Mesenchymal stem cell (in vitro differentiated cells and primary cell): ENCODE data around the gene ZFYVE16. TPM values are rescaled to one million over a fixed set of nuclear protein-coding genes. Genes with fewer than 3 reads are reported as not detected.

ENCODE experiments used
- DNase-seq: peaks from one replicate; pipeline ENCODE4 v3.0.0-alpha.2; 2013
- H2AFZ ChIP-seq: one replicate; pipeline ENCODE4 v1.6.1; 2013; ENCODE audit warnings: low read depth, mild to moderate bottlenecking, control low read depth, inconsistent platforms, low read length, moderate library complexity
- H2AK5ac ChIP-seq: 2 replicates; pipeline ENCODE4 v1.6.1; 2013; ENCODE audit warnings: low read length, moderate library complexity, mild to moderate bottlenecking, inconsistent platforms; ENCODE audit not compliant: severe bottlenecking
- H2BK120ac ChIP-seq: one replicate; pipeline ENCODE4 v1.6.1; 2013; ENCODE audit warnings: low read depth, mild to moderate bottlenecking, inconsistent platforms, low read length, moderate library complexity
- H2BK12ac ChIP-seq, 2 experiments: one replicate each; pipeline ENCODE4 v1.6.1; 2013; ENCODE audit warnings: inconsistent platforms in 2 of 2, low read length in 2 of 2, mild to moderate bottlenecking in 2 of 2, moderate library complexity in 2 of 2, control low read depth in 1 of 2
- H2BK15ac ChIP-seq: one replicate; pipeline ENCODE4 v1.6.1; 2013; ENCODE audit warnings: mild to moderate bottlenecking, low read depth, inconsistent platforms; ENCODE audit not compliant: poor library complexity, severe bottlenecking
- H2BK5ac ChIP-seq: 2 replicates; pipeline ENCODE4 v1.6.1; 2013; ENCODE audit warnings: low read depth, mild to moderate bottlenecking, low read length, control low read depth, inconsistent platforms; ENCODE audit not compliant: poor library complexity, severe bottlenecking
- H3K14ac ChIP-seq, 2 experiments: one replicate each; pipeline ENCODE4 v1.6.1; 2013; ENCODE audit warnings: inconsistent platforms in 2 of 2, low read length in 2 of 2, control low read depth in 1 of 2, mild to moderate bottlenecking in 1 of 2, moderate library complexity in 1 of 2
- H3K18ac ChIP-seq, 2 experiments: one replicate each; pipeline ENCODE4 v1.6.1; 2013; ENCODE audit warnings: inconsistent platforms in 2 of 2, low read length in 2 of 2, control low read depth in 1 of 2, low read depth in 1 of 2, mild to moderate bottlenecking in 1 of 2
- H3K23ac ChIP-seq, 2 experiments: one replicate each; pipeline ENCODE4 v1.6.1; 2013; ENCODE audit warnings: inconsistent platforms in 2 of 2, low read length in 2 of 2, mild to moderate bottlenecking in 2 of 2, moderate library complexity in 2 of 2, control low read depth in 1 of 2
- H3K27ac ChIP-seq: 2 replicates; pipeline ENCODE4 v1.5.1; 2013; ENCODE audit warnings: mild to moderate bottlenecking, moderate library complexity, low read length, control low read depth, inconsistent platforms; ENCODE audit not compliant: poor library complexity, severe bottlenecking
- H3K27me3 ChIP-seq, 2 experiments: 2 replicates each; pipeline versions ENCODE4 v1.6.1 to v1.7.0; 2013; ENCODE audit warnings: low read length in 2 of 2, mild to moderate bottlenecking in 2 of 2, moderate library complexity in 2 of 2, control low read depth in 1 of 2, inconsistent platforms in 1 of 2; ENCODE audit not compliant: control insufficient read depth in 1 of 2, insufficient read depth in 1 of 2
- H3K36me3 ChIP-seq, 2 experiments: 2 replicates each; pipeline versions ENCODE4 v1.6.1 to v1.7.0; 2013; ENCODE audit warnings: low read length in 2 of 2, control low read depth in 1 of 2, inconsistent platforms in 1 of 2, low read depth in 1 of 2, mild to moderate bottlenecking in 1 of 2; ENCODE audit not compliant: insufficient read depth in 2 of 2, control insufficient read depth in 1 of 2
- H3K4ac ChIP-seq, 2 experiments: one replicate each; pipeline ENCODE4 v1.6.1; 2013; ENCODE audit warnings: inconsistent platforms in 2 of 2, low read length in 2 of 2, mild to moderate bottlenecking in 2 of 2, moderate library complexity in 2 of 2, control low read depth in 1 of 2, low read depth in 1 of 2
- H3K4me1 ChIP-seq: 2 replicates; pipeline ENCODE4 v1.6.1; 2013; ENCODE audit warnings: low read depth, low read length, control low read depth; ENCODE audit not compliant: control insufficient read depth, insufficient read depth
- H3K4me2 ChIP-seq: 2 replicates; pipeline ENCODE4 v1.6.1; 2013; ENCODE audit warnings: low read length, mild to moderate bottlenecking, inconsistent platforms; ENCODE audit not compliant: poor library complexity, severe bottlenecking
- H3K4me3 ChIP-seq, 2 experiments: 2 replicates each; pipeline versions ENCODE4 v1.5.1 to v1.7.0; 2013; ENCODE audit warnings: low read length in 2 of 2, mild to moderate bottlenecking in 2 of 2, control low read depth in 1 of 2, low read depth in 1 of 2; ENCODE audit not compliant: insufficient read depth in 1 of 2
- H3K79me1 ChIP-seq: replicated peaks from 2 replicates; pipeline ENCODE4 v1.6.1; 2013; ENCODE audit warnings: mild to moderate bottlenecking, control low read depth, low read length, inconsistent platforms; ENCODE audit not compliant: poor library complexity, severe bottlenecking
- H3K9ac ChIP-seq: 2 replicates; pipeline ENCODE4 v1.7.0; 2013; ENCODE audit warnings: mild to moderate bottlenecking, low read length, moderate library complexity
- H3K9me3 ChIP-seq: 2 replicates; pipeline ENCODE4 v1.7.0; 2013; ENCODE audit warnings: mild to moderate bottlenecking, low read length; ENCODE audit not compliant: control insufficient read depth
- H4K8ac ChIP-seq: one replicate; pipeline ENCODE4 v1.6.1; 2013; ENCODE audit warnings: inconsistent platforms, mild to moderate bottlenecking, low read length, moderate library complexity
- H4K91ac ChIP-seq: one replicate; pipeline ENCODE4 v1.6.1; 2013; ENCODE audit warnings: mild to moderate bottlenecking, low read length, inconsistent platforms
- WGBS: methylation state at CpG from one replicate; pipeline ENCODE4 v1.1.7; 2013; ENCODE audit warnings: mixed read lengths; 5-methylcytosine and 5-hydroxymethylcytosine counted together
- small RNA-seq: library from polyadenylated mRNA; stranded (forward); fragments of <200 nt; extraction: miRNeasy Mini kit (QIAGEN cat#:217004); gene quantifications from one replicate; pipeline ENCODE3, GENCODE V24; 2013; ENCODE audit warnings: low read depth

The ZFYVE16 gene

GRCh38 chr5:80509362-80509761 is 101.5 kb downstream of the ZFYVE16 start:
- 57% methylated on average over 2 of the region's 4 CpGs for WGBS
- no peak overlapping the region for H2BK5ac ChIP-seq
- H2AK5ac ChIP-seq = no peak overlapping the region
- H3K27me3 ChIP-seq = no peaks in the 10 kb centered on the region
- H2BK15ac ChIP-seq = no peak overlapping the region
- no peaks in the 10 kb centered on the region for H3K4me1 ChIP-seq
- no peak overlapping the region for H3K4me2 ChIP-seq
- H3K14ac ChIP-seq = no peak overlapping the region
- no peak for DNase-seq
- H3K9ac ChIP-seq = no peak overlapping the region
- H3K9me3 ChIP-seq = no peaks in the 10 kb centered on the region
- H2BK12ac ChIP-seq = no peak overlapping the region
- peaks cover 0 to 4% of the 10 kb centered on the region in 2 experiments for H3K36me3 ChIP-seq
- no peak overlapping the region for H3K18ac ChIP-seq
- no peak overlapping the region for H3K27ac ChIP-seq
- no peak overlapping the region for H4K91ac ChIP-seq
- H3K23ac ChIP-seq = no peak overlapping the region
- no peak overlapping the region for H4K8ac ChIP-seq
- no peak overlapping the region for H3K4me3 ChIP-seq
- no peak overlapping the region for H2BK120ac ChIP-seq
- H2AFZ ChIP-seq = no peak overlapping the region
- no peak overlapping the region for H3K4ac ChIP-seq
- no peaks in the 10 kb centered on the region for H3K79me1 ChIP-seq

- H2BK120ac ChIP-seq = no peak overlapping the region
- no peak overlapping the region for H2AFZ ChIP-seq
- no peaks in the 10 kb centered on the region for H3K4me1 ChIP-seq
- H3K18ac ChIP-seq = no peak overlapping the region
- peaks cover 0 to 10% of the 10 kb centered on the region in 2 experiments for H3K36me3 ChIP-seq
- H2AK5ac ChIP-seq = no peak overlapping the region
- H3K14ac ChIP-seq = no peak overlapping the region
- H2BK5ac ChIP-seq = no peak overlapping the region
- WGBS = 0% methylated on average over 1 of the region's 4 CpGs
- H3K79me1 ChIP-seq = no peaks in the 10 kb centered on the region
- no peak overlapping the region for H3K27ac ChIP-seq
- H3K4me3 ChIP-seq = no peak overlapping the region
- H4K91ac ChIP-seq = no peak overlapping the region
- no peak overlapping the region for H2BK12ac ChIP-seq
- DNase-seq = peak; percentile 92
- no peak overlapping the region for H3K23ac ChIP-seq
- no peak overlapping the region for H2BK15ac ChIP-seq
- no peak overlapping the region for H3K4ac ChIP-seq
- H3K4me2 ChIP-seq = no peak overlapping the region
- H4K8ac ChIP-seq = no peak overlapping the region
- no peaks in the 10 kb centered on the region for H3K9me3 ChIP-seq
- no peak overlapping the region for H3K9ac ChIP-seq
- H3K27me3 ChIP-seq = no peaks in the 10 kb centered on the region
Observed at GRCh38 chr5:80516826-80517225, 109.0 kb downstream of the ZFYVE16 start.

Small RNA genes lying within 50 kb of the gene (small RNA-seq; reads per million reads assigned to genes)
- not detected for gene RNU6-211P
